GM21367 (cell line): Measurements from ENCODE around the gene ZCCHC17.

Source experiments
- ATAC-seq: cut with Tn5 transposase; IDR thresholded peaks from one replicate; pipeline ENCODE4 v1.9.1; 2021; ENCODE audit not compliant: unreplicated experiment

ZCCHC17 gene

GRCh38 chr1:31302709-31303441, 6.0 kb downstream of the ZCCHC17 start:
- no peak for ATAC-seq

- ATAC-seq: no peak
Observed at GRCh38 chr1:31306278-31306677, 9.4 kb downstream of the ZCCHC17 start.

GRCh38 chr1:31308036-31308435, 11.2 kb downstream of the ZCCHC17 start:
- ATAC-seq: no peak

- no peak for ATAC-seq
Observed at GRCh38 chr1:31310198-31310597, 13.4 kb downstream of the ZCCHC17 start.

- no peak for ATAC-seq
Observed at GRCh38 chr1:31315902-31316301, 19.1 kb downstream of the ZCCHC17 start.

- ATAC-seq: no peak
Observed at GRCh38 chr1:31318146-31318545, 21.3 kb downstream of the ZCCHC17 start.

- no peak for ATAC-seq
Observed at GRCh38 chr1:31324093-31324492, 27.3 kb downstream of the ZCCHC17 start.

- ATAC-seq: no peak
Observed at GRCh38 chr1:31324992-31325391, 28.2 kb downstream of the ZCCHC17 start.

GRCh38 chr1:31326461-31326860, 29.6 kb downstream of the ZCCHC17 start:
- no peak for ATAC-seq

GRCh38 chr1:31327381-31327780, 30.5 kb downstream of the ZCCHC17 start:
- ATAC-seq: no peak

- no peak for ATAC-seq
Observed at GRCh38 chr1:31335007-31335406, 38.2 kb downstream of the ZCCHC17 start.

GRCh38 chr1:31336687-31337467, 40.0 kb downstream of the ZCCHC17 start:
- ATAC-seq: no peak

- ATAC-seq: no peak
Observed at GRCh38 chr1:31344503-31344902, 47.7 kb downstream of the ZCCHC17 start.

- no peak for ATAC-seq
Observed at GRCh38 chr1:31345635-31346034, 48.8 kb downstream of the ZCCHC17 start.

- no peak for ATAC-seq
Observed at GRCh38 chr1:31346785-31347184, 50.0 kb downstream of the ZCCHC17 start.

- ATAC-seq: no peak
Observed at GRCh38 chr1:31348449-31348848, 51.6 kb downstream of the ZCCHC17 start.

GRCh38 chr1:31354283-31354682, 57.5 kb downstream of the ZCCHC17 start:
- no peak for ATAC-seq

- no peak for ATAC-seq
Observed at GRCh38 chr1:31356427-31356826, 59.6 kb downstream of the ZCCHC17 start.

- no peak for ATAC-seq
Observed at GRCh38 chr1:31361607-31362006, 64.8 kb downstream of the ZCCHC17 start.

- no peak for ATAC-seq
Observed at GRCh38 chr1:31362032-31362431, 65.2 kb downstream of the ZCCHC17 start.

GRCh38 chr1:31364561-31365250, 67.9 kb downstream of the ZCCHC17 start:
- no peak for ATAC-seq

- ATAC-seq: no peak
Observed at GRCh38 chr1:31366796-31367195, 70.0 kb downstream of the ZCCHC17 start.
